A549 (cell line): ENCODE measurements around the gene NBEAL2. TPM values are rescaled to one million over a fixed set of nuclear protein-coding genes. Genes with fewer than 3 reads are reported as not detected.
A peak's percentile ranks its signal among the peaks of the same experiment; 100 is the strongest.

Source experiments
- ATAC-seq, 2 experiments: fragments of 200-7000 bp in 1 of 2; fragments of >200 bp in 1 of 2; cut with Nextera tagmentation in 1 of 2; cut with Tn5 transposase in 1 of 2; 3 replicates each; pipeline versions ENCODE4 v1.8.0 to v1.9.1; 2018 to 2020; ENCODE audit warnings: mild to moderate bottlenecking in 1 of 2, moderate library complexity in 1 of 2
- CTCF ChIA-PET: fragments of 300-600 bp; sonication (Branson Sonifier 250); formaldehyde crosslinking; extraction: SDS; loops from one replicate; lab custom pipeline; 2021; ENCODE audit warnings: antibody characterized with exemption, inconsistent platforms; lab: Yijun Ruan, JAX
- POLR2A ChIA-PET: fragments of 350-600 bp; formaldehyde crosslinking; extraction: SDS; loops from one replicate; lab custom pipeline; 2021; ENCODE audit warnings: antibody characterized with exemption, inconsistent platforms; lab: Yijun Ruan, JAX
- DNase-seq, 2 experiments: peaks; one replicate each; pipeline versions ENCODE4 v3.0.0 to v3.0.0-alpha.2; 2011 to 2016; ENCODE audit warnings: low read depth in 1 of 2, low spot score in 1 of 2
- FAIRE-seq: peaks from 2 replicates; lab custom pipeline; 2011; peaks lifted over from hg19 to GRCh38; lab: Jason Lieb, UNC
- H3K27ac ChIP-seq, 2 experiments: fragments of >200 bp; sonication (Bioruptor Twin); formaldehyde crosslinking; 3 replicates each; pipeline ENCODE4 v1.5.1; 2016 to 2017
- H3K4me1 ChIP-seq: fragments of >200 bp; sonication (Bioruptor Twin); formaldehyde crosslinking; 3 replicates; pipeline ENCODE4 v1.6.1; 2016
- H3K4me2 ChIP-seq: fragments of >200 bp; sonication (Bioruptor Twin); formaldehyde crosslinking; 3 replicates; pipeline ENCODE4 v1.6.1; 2016
- H3K4me3 ChIP-seq: fragments of >200 bp; sonication (Bioruptor Twin); formaldehyde crosslinking; 3 replicates; pipeline ENCODE4 v1.5.1; 2016
- H3K9me3 ChIP-seq: fragments of >200 bp; sonication (Bioruptor Twin); formaldehyde crosslinking; 3 replicates; pipeline ENCODE4 v1.6.1; 2016
- CHD4 ChIP-seq: fragments of 200-600 bp; sonication (generic); IDR thresholded peaks from 2 replicates; pipeline ENCODE4 v1.6.1; 2016; ENCODE audit warnings: antibody characterized with exemption, mild to moderate bottlenecking, borderline replicate concordance
- EHF ChIP-seq: fragments of 250-450 bp; sonication (Bioruptor Pico); IDR thresholded peaks from 2 replicates; pipeline ENCODE4 v1.5.0; 2020; ENCODE audit warnings: mild to moderate bottlenecking
- EP300 ChIP-seq, 2 experiments: fragments of >200 bp; sonication (Bioruptor Twin); formaldehyde crosslinking; IDR thresholded peaks; 2 replicates in 1 of 2; 3 replicates in 1 of 2; pipeline ENCODE4 v1.6.1; 2016 to 2017
- ESRRA ChIP-seq: fragments of 150-350 bp; IDR thresholded peaks from 2 replicates; pipeline ENCODE4 v1.6.1; 2014; ENCODE audit warnings: mild to moderate bottlenecking, low read length, borderline replicate concordance
- FOSL2 ChIP-seq, 2 experiments: fragments of 450-650 bp in 1 of 2; fragments of >200 bp in 1 of 2; sonication (Bioruptor Twin) in 1 of 2; formaldehyde crosslinking; IDR thresholded peaks; 2 replicates each; pipeline versions ENCODE4 v1.5.0 to v1.6.1; 2016 to 2020; ENCODE audit warnings: mild to moderate bottlenecking in 1 of 2, moderate library complexity in 1 of 2
- HOXB5 ChIP-seq: fragments of 250-450 bp; sonication (Bioruptor Pico); IDR thresholded peaks from 2 replicates; pipeline ENCODE4 v1.5.0; 2020; ENCODE audit warnings: mild to moderate bottlenecking, moderate library complexity
- JUN ChIP-seq, 2 experiments: fragments of >200 bp; sonication (Bioruptor Twin); formaldehyde crosslinking; IDR thresholded peaks; 2 replicates in 1 of 2; 3 replicates in 1 of 2; pipeline ENCODE4 v1.6.1; 2016 to 2017
- KDM5A ChIP-seq: fragments of 200-600 bp; sonication (generic); IDR thresholded peaks from 2 replicates; pipeline ENCODE4 v1.6.1; 2016; ENCODE audit warnings: antibody characterized with exemption, mild to moderate bottlenecking
- MAFK ChIP-seq: fragments of 450-650 bp; IDR thresholded peaks from 2 replicates; pipeline ENCODE4 v1.6.1; 2014; ENCODE audit not compliant: partially characterized antibody
- MAZ ChIP-seq: fragments of 150-350 bp; IDR thresholded peaks from 2 replicates; pipeline ENCODE4 v1.6.1; 2014; ENCODE audit warnings: antibody characterized with exemption, low read depth, low read length, borderline replicate concordance
- NFE2L2 ChIP-seq: fragments of 150-350 bp; conservative IDR thresholded peaks from 2 replicates; pipeline ENCODE4 v1.6.1; 2014; ENCODE audit warnings: low read length
- NPAS2 ChIP-seq: fragments of 250-450 bp; sonication (Bioruptor Pico); IDR thresholded peaks from 2 replicates; pipeline ENCODE4 v1.8.0; 2022; ENCODE audit warnings: mild to moderate bottlenecking, moderate library complexity, borderline replicate concordance
- PHF8 ChIP-seq: fragments of 200-600 bp; sonication (generic); IDR thresholded peaks from 2 replicates; pipeline ENCODE4 v1.6.1; 2016; ENCODE audit warnings: low read depth, mild to moderate bottlenecking, antibody characterized with exemption, moderate library complexity, borderline replicate concordance
- POLR2AphosphoS2 ChIP-seq: conservative IDR thresholded peaks from 2 replicates; pipeline ENCODE4 v1.6.1; 2012; ENCODE audit warnings: low read length, improper control_type of control experiment, inconsistent platforms
- RAD21 ChIP-seq, 2 experiments: fragments of >200 bp in 1 of 2; sonication (Bioruptor Twin) in 1 of 2; formaldehyde crosslinking in 1 of 2; IDR thresholded peaks in 1 of 2; conservative IDR thresholded peaks in 1 of 2; 2 replicates in 1 of 2; 3 replicates in 1 of 2; pipeline ENCODE4 v1.6.1; 2012 to 2018; ENCODE audit warnings: inconsistent platforms in 1 of 2
- RFX5 ChIP-seq: fragments of 450-650 bp; IDR thresholded peaks from 2 replicates; pipeline ENCODE4 v1.7.1; 2014; ENCODE audit warnings: antibody characterized with exemption, mild to moderate bottlenecking, moderate library complexity
- SMC3 ChIP-seq: fragments of >200 bp; sonication (Bioruptor Twin); formaldehyde crosslinking; IDR thresholded peaks from 3 replicates; pipeline ENCODE4 v1.6.1; 2018; ENCODE audit warnings: inconsistent platforms
- SREBF2 ChIP-seq: fragments of 450-650 bp; IDR thresholded peaks from 2 replicates; pipeline ENCODE4 v1.6.1; 2014; ENCODE audit warnings: mild to moderate bottlenecking, moderate library complexity
- TP53 ChIP-seq: fragments of 250-450 bp; sonication (Bioruptor Pico); IDR thresholded peaks from 2 replicates; pipeline ENCODE4 v1.5.0; 2021; ENCODE audit warnings: mild to moderate bottlenecking, moderate library complexity
- WGBS: methylation state at CpG from one replicate; pipeline ENCODE4 v1.1.6; 2017; ENCODE audit errors: missing lambda C conversion rate; 5-methylcytosine and 5-hydroxymethylcytosine counted together
- polyA plus RNA-seq, 4 experiments: library from polyadenylated mRNA; depleted of rRNA in 3 of 4; stranded (reverse); fragments of >200 nt; fragmentation: RNase III in 1 of 4; extraction: RNeasy Plus Mini Kit Qiagen cat#74134 plus additional on column Dnase treatment in 1 of 4; gene quantifications; 2 replicates in 3 of 4; 3 replicates in 1 of 4; pipeline ENCODE4 v1.2.3, GENCODE V29; 2011 to 2017
- TF ChIP-seq, protein P1 (sequence below): fragments of >200 bp; sonication (Bioruptor Twin); formaldehyde crosslinking; IDR thresholded peaks from 3 replicates; pipeline ENCODE4 v1.5.1; 2016
- TF ChIP-seq, protein P2 (sequence below): IDR thresholded peaks from 2 replicates; pipeline ENCODE4 v1.6.1; 2012
- TF ChIP-seq, protein P3 (sequence below): fragments of >200 bp; sonication (Bioruptor Twin); formaldehyde crosslinking; IDR thresholded peaks from 2 replicates; pipeline ENCODE4 v1.6.1; 2016
- TF ChIP-seq, protein P4 (sequence below): fragments of 250-450 bp; sonication (Bioruptor Pico); IDR thresholded peaks from 2 replicates; pipeline ENCODE4 v1.5.0; 2020; ENCODE audit warnings: low read depth, mild to moderate bottlenecking, moderate library complexity
- TF ChIP-seq, protein P5 (sequence below): fragments of 150-350 bp; IDR thresholded peaks from 2 replicates; pipeline ENCODE4 v1.6.1; 2014; ENCODE audit warnings: low read depth, mild to moderate bottlenecking, low read length

Gene NBEAL2
- polyA plus RNA-seq, 2 of the 4 experiments (the other 2 are of a cell fraction): 9.6 to 47.3 TPM

DNA sequence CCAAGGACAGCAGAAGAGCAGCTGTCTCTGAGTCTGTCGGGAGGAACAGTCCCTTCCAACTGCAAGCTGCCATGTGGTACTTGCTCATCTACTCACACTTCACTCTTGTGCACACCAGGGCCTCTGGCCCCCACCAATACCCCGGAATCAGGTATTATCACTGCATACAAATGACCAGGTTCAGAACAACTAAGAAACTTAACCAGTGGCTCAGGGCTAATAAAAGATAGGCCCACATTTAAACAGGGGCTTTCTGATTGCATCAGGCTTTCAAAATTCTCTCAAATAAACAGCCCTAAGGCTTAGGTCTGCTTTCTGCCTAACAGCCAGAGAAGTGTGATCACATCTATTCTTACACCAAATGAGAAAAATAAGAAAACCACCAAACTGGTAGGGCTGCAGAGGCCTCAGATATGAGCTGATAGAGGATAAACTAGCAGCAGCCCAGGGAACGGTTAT, 23.6 kb upstream of the NBEAL2 start:
- H3K27ac ChIP-seq: peak overlapping the region; percentile 54 to 62; a peak in 4 of 6 replicates
- no peak overlapping the region for H3K4me2 ChIP-seq
- peaks cover 74% of the 10 kb centered on the region for H3K4me1 ChIP-seq
- FAIRE-seq: no peak
- H3K9me3 ChIP-seq: no peaks in the 10 kb centered on the region
- TF ChIP-seq TP53 (CRISPR knock-in tag) (no peak), JUN (IDR thresholded peaks at IDR 0.05) (no peak), KDM5A (no peak), PHF8 (no peak), RFX5 (no peak), SMC3 (no peak), MAZ (no peak), POLR2AphosphoS2 (no peak), RAD21 (conservative IDR thresholded peaks at IDR 0.05 in 1 of 2, IDR thresholded peaks at IDR 0.05 in 1 of 2) (no peak), HOXB5 (CRISPR knock-in tag) (no peak), SREBF2 (no peak), EP300 (IDR thresholded peaks at IDR 0.05) (no peak), FOSL2 (IDR thresholded peaks at IDR 0.05) (no peak), FOSL2 (CRISPR knock-in tag; IDR thresholded peaks at IDR 0.05) (no peak)
- TF ChIP-seq, protein P1, sequence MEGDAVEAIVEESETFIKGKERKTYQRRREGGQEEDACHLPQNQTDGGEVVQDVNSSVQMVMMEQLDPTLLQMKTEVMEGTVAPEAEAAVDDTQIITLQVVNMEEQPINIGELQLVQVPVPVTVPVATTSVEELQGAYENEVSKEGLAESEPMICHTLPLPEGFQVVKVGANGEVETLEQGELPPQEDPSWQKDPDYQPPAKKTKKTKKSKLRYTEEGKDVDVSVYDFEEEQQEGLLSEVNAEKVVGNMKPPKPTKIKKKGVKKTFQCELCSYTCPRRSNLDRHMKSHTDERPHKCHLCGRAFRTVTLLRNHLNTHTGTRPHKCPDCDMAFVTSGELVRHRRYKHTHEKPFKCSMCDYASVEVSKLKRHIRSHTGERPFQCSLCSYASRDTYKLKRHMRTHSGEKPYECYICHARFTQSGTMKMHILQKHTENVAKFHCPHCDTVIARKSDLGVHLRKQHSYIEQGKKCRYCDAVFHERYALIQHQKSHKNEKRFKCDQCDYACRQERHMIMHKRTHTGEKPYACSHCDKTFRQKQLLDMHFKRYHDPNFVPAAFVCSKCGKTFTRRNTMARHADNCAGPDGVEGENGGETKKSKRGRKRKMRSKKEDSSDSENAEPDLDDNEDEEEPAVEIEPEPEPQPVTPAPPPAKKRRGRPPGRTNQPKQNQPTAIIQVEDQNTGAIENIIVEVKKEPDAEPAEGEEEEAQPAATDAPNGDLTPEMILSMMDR: no peak
- TF ChIP-seq, protein P2, sequence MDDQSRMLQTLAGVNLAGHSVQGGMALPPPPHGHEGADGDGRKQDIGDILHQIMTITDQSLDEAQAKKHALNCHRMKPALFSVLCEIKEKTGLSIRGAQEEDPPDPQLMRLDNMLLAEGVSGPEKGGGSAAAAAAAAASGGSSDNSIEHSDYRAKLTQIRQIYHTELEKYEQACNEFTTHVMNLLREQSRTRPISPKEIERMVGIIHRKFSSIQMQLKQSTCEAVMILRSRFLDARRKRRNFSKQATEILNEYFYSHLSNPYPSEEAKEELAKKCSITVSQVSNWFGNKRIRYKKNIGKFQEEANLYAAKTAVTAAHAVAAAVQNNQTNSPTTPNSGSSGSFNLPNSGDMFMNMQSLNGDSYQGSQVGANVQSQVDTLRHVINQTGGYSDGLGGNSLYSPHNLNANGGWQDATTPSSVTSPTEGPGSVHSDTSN: no peak
- TF ChIP-seq, protein P3, sequence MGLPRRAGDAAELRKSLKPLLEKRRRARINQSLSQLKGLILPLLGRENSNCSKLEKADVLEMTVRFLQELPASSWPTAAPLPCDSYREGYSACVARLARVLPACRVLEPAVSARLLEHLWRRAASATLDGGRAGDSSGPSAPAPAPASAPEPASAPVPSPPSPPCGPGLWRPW: no peak
- no peak for DNase-seq
- H3K4me3 ChIP-seq: no peak overlapping the region
- ChIA-PET CTCF (interaction anchor here (1.5 to 4.3 kb wide), 2 partner anchors 20 to 31 kb away, joined by 3 to 21 read pairs; no protein-coding TSS in a partner anchor), POLR2A (interaction anchor here (1.4 kb wide), 1 partner anchor 21 kb away, joined by 5 read pairs; the partner anchor contains the start of gene CCDC12)
- 59% methylated on average over 3 of the region's 3 CpGs for WGBS
- ATAC-seq: no peak

DNA sequence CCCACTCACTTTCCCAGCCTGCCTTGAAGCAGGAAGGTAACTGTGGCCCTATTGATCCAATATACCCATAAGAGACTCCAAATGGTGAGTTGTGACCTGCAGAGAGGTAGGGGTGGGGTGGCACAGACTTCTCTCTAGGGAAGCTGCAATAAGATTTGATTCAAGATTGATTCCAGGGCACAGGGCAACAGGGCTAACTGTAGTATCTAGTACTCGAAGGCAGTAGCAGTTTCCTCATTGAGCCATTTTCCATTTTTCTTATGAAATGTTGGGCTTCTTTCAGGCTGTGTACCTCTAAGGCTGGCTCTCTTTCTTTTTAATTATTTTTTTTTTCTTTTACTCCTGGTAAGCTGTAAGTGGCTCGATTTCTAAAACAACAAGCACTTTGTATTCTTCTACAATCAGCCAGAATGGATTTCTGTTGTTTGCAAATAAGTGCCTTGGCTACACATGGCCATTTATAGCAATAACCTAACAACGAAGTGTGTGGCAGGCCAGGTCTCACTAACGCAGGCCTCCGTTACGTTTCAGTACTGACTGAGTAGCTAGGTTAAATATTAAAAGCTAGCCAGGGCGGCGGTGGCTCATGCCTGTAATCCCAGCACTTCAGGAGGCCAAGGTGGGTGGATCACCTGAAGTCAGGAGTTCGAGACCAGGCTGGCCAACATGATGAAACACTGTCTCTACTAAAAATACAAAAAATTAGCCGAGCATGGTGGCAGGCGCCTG, 22.2 kb upstream of the NBEAL2 start:
- FAIRE-seq (no peak), ATAC-seq (no peak)
- Histone ChIP-seq H3K4me2 (peak overlapping the region; percentile 21; the same call in 1 of the 3 replicates), H3K4me1 (peaks cover 82% of the 10 kb centered on the region), H3K4me3 (no peak overlapping the region), H3K27ac (peak overlapping the region; percentile 30 to 46; a peak in 3 of 6 replicates)
- CTCF ChIA-PET: interaction anchor here (1.0 to 4.3 kb wide), 5 partner anchors 10 to 43 kb away, joined by 3 to 21 read pairs (median 4); no protein-coding TSS in a partner anchor
- WGBS: 55% methylated on average over 11 of the region's 11 CpGs
- TF ChIP-seq EHF (CRISPR knock-in tag): no peak
- TF ChIP-seq, protein P4, sequence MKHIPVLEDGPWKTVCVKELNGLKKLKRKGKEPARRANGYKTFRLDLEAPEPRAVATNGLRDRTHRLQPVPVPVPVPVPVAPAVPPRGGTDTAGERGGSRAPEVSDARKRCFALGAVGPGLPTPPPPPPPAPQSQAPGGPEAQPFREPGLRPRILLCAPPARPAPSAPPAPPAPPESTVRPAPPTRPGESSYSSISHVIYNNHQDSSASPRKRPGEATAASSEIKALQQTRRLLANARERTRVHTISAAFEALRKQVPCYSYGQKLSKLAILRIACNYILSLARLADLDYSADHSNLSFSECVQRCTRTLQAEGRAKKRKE (CRISPR knock-in tag): no peak
- TF ChIP-seq NFE2L2: no peak
- no peak for TF ChIP-seq CHD4
- TF ChIP-seq, protein P1: no peak
- no peak for TF ChIP-seq NPAS2 (CRISPR knock-in tag)
- TF ChIP-seq, protein P5, sequence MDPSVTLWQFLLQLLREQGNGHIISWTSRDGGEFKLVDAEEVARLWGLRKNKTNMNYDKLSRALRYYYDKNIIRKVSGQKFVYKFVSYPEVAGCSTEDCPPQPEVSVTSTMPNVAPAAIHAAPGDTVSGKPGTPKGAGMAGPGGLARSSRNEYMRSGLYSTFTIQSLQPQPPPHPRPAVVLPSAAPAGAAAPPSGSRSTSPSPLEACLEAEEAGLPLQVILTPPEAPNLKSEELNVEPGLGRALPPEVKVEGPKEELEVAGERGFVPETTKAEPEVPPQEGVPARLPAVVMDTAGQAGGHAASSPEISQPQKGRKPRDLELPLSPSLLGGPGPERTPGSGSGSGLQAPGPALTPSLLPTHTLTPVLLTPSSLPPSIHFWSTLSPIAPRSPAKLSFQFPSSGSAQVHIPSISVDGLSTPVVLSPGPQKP: no peak
- no peak for TF ChIP-seq ESRRA
- TF ChIP-seq KDM5A: no peak
- no peak for TF ChIP-seq MAFK
- no peak for TF ChIP-seq HOXB5 (CRISPR knock-in tag)
- TF ChIP-seq, all 56 proteins: peak for 0
- no peaks in the 10 kb centered on the region for H3K9me3 ChIP-seq
- POLR2A ChIA-PET: no interaction called here
- no peak for DNase-seq
